ENCODE data around the gene PALMD.

DNA sequence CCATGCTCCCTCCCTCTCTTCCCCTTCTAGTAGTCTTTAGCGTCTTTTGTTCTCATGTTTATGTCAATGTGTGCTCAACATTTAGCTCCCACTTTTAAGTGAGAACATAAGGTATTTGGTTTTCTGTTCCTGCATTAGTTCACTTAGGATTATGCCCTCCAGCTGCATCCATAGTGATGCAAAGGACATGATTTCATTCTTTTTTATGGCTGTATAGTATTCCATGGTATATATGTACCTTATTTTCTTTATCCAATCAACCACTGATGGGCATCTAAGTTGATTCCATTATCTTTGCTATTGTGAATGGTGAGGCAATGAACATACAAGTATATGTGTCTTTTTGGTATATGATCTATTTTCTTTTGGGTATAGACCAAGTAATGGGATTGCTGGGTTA, 38.3 kb upstream of the PALMD start:
- TF ChIP-seq EZH2 (IDR thresholded peaks at IDR 0.05) (no peak), EZH2phosphoT487 (IDR thresholded peaks at IDR 0.05) (no peak)
- TF ChIP-seq, protein P1, sequence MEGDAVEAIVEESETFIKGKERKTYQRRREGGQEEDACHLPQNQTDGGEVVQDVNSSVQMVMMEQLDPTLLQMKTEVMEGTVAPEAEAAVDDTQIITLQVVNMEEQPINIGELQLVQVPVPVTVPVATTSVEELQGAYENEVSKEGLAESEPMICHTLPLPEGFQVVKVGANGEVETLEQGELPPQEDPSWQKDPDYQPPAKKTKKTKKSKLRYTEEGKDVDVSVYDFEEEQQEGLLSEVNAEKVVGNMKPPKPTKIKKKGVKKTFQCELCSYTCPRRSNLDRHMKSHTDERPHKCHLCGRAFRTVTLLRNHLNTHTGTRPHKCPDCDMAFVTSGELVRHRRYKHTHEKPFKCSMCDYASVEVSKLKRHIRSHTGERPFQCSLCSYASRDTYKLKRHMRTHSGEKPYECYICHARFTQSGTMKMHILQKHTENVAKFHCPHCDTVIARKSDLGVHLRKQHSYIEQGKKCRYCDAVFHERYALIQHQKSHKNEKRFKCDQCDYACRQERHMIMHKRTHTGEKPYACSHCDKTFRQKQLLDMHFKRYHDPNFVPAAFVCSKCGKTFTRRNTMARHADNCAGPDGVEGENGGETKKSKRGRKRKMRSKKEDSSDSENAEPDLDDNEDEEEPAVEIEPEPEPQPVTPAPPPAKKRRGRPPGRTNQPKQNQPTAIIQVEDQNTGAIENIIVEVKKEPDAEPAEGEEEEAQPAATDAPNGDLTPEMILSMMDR (IDR thresholded peaks at IDR 0.05): no peak

All from neural progenitor cell (in vitro differentiated cells).